ENCODE measurements around the gene RAB9A.
A peak's percentile ranks its signal among the peaks of the same experiment; 100 is the strongest.
"Not testable (repeated sequence)": the region's sequence is repeated elsewhere in the genome, so short reads cannot be mapped to it uniquely, and the experiment has no call there.

Gene RAB9A

DNA sequence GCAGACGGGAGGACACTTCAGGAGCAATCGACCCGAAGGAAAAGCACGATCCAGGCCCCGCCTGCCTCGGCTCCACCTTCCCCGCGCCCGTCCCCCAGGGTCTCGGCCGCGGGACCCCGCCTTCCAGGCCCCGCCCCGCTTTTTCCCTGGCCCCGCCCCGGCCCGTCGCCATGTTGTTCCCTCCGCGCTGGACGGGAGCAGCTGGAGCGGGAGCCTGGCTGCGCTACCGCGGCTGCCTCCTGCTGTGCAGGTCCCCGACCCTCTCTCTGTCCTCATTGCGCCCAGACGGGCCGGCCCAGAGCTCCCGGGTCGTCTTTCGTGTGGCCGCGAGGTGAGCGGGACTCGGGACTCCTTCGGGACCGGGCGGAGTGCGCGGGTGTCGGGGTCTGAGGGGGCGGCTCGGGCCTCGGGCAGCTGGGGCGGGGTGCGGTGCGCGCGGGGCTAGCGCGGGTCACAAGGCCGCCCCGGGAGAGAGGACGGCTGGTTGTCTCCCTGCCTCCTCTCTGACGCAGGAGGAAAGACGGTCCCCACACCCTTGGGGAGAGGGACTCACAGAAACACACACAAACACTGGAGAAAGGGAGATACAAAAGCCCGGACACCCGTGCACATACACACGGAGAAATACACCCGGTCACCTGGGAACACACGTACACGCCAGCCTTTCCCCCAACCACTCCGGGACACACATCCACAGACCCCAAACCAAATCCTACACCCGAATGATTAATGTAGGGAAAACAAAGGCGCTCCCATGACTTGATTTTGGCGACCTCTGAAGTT lies at the start of gene RAB9A:
RAB9A (plus strand) TSS at position 171 of the 783 bp plus-strand sequence. CDS start 19,619 bp downstream, outside the sequence.
- H3K27ac ChIP-seq, result peak within 1 kb of the TSS; percentile 95
- TF ChIP-seq CTCF (conservative IDR thresholded peaks at IDR 0.05) (no peak), ZFX (IDR thresholded peaks at IDR 0.05) (no peak; the same call in 1 of the 2 replicates)

- H3K27ac ChIP-seq, result not testable (repeated sequence)
These were observed 47.2 kb upstream of the RAB9A start for GRCh38 chrX:13641684-13642083.

- TF ChIP-seq ZFX (IDR thresholded peaks at IDR 0.05) (no peak), CTCF (conservative IDR thresholded peaks at IDR 0.05) (no peak)
These were observed 43.3 kb upstream of the RAB9A start for GRCh38 chrX:13645464-13646153.

GRCh38 chrX:13646154-13646549 lies 42.8 kb upstream of the RAB9A start:
- TF ChIP-seq CTCF (conservative IDR thresholded peaks at IDR 0.05), result peak; percentile 65
- no peak for TF ChIP-seq ZFX (IDR thresholded peaks at IDR 0.05)
- H3K27ac ChIP-seq, result no peak overlapping the region

More at GRCh38 chrX:13645464-13646153, 43.3 kb upstream of the RAB9A start:
- no peak overlapping the region for H3K27ac ChIP-seq

GRCh38 chrX:13647709-13648212 lies 41.2 kb upstream of the RAB9A start:
- no peak for TF ChIP-seq CTCF (conservative IDR thresholded peaks at IDR 0.05)
- no peak for TF ChIP-seq ZFX (IDR thresholded peaks at IDR 0.05)
- no peak overlapping the region for H3K27ac ChIP-seq

DNA sequence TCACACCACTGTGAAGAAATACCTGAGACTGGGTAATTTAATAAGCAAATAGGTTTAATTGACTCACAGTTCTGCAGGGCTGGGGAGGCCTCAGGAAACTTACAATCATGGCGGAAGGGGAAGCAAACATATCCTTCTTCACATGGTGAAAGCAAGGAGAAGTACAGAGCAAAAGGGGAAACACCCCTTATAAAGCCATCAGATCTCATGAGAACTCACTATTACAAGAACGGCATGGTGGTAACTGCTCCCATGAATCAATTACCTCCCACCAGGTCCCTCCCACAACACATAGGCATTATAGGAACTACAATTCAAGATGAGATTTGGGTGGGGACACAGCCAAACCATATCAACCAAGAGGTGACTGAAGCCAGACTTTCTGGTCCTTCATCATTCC lies 40.6 kb upstream of the RAB9A start:
- H3K27ac ChIP-seq, result not testable (repeated sequence)

- no peak for TF ChIP-seq ZFX (IDR thresholded peaks at IDR 0.05)
- no peak for TF ChIP-seq CTCF (conservative IDR thresholded peaks at IDR 0.05)
- no peak overlapping the region for H3K27ac ChIP-seq
These were observed 39.1 kb upstream of the RAB9A start for GRCh38 chrX:13649838-13650237.

DNA sequence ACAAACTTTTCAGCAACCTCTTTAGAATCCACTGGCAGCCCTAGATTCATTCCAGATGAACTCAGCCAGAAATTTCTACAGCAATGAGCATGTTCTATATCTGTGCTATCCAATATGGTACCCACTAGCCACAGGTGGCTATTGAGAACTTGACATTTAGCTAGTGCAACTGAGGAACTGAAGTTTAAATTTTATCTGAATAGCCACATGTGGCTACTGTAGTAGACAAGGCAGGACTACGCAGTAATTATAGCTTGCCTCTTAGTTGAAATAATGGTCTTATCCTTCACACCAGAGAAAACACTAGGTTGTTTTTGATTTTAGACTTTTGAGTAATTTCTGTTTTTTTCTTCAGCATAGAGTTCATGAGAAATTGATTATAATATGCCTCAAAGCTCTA lies 38.6 kb upstream of the RAB9A start:
- TF ChIP-seq CTCF (conservative IDR thresholded peaks at IDR 0.05), result no peak
- TF ChIP-seq ZFX (IDR thresholded peaks at IDR 0.05), result no peak
- no peak overlapping the region for H3K27ac ChIP-seq
